ENCODE measurements around the gene ARHGAP33. TPM values are rescaled to one million over a fixed set of nuclear protein-coding genes. Genes with fewer than 3 reads are reported as not detected.

Gene ARHGAP33
- total and polyA plus RNA-seq, 2 donors from 2014 or later = 5.6 to 18.5 TPM

GRCh38 chr19:35796645-35797542 is 21.5 kb downstream of the ARHGAP33 start:
- Histone ChIP-seq H3K27ac (ENCODE audit: low read depth in 2 of 2, low read length in 2 of 2) (no peak overlapping the region), H3K9me3 (ENCODE audit: control insufficient read depth in 2 of 3, insufficient read depth in 1 of 3, low read length in 3 of 3) (no peaks in the 10 kb centered on the region), H3K4me3 (ENCODE audit: low read length in 3 of 3) (no peak overlapping the region), H3K4me1 (ENCODE audit: control insufficient read depth in 2 of 3, insufficient read depth in 2 of 3, low read depth in 1 of 3, low read length in 3 of 3) (no peaks in the 10 kb centered on the region), H3K9ac (ENCODE audit: low read length in 3 of 3) (no peak overlapping the region), H3K27me3 (ENCODE audit: control insufficient read depth, insufficient read depth, low read length) (peaks cover 2% of the 10 kb centered on the region), H3K36me3 (ENCODE audit: control insufficient read depth in 2 of 3, insufficient read depth in 3 of 3, low read length in 3 of 3) (no peaks in the 10 kb centered on the region)
- intact Hi-C loops (cut with DNase I) = no loop called here
- no peak for TF ChIP-seq CTCF (IDR thresholded peaks at IDR 0.05; ENCODE audit: borderline replicate concordance, extremely low read depth, insufficient read depth)
- DNase-seq (no peak), FAIRE-seq (no peak)

- H3K9me3 ChIP-seq (ENCODE audit: control insufficient read depth in 2 of 3, insufficient read depth in 1 of 3, low read length in 3 of 3) = no peaks in the 10 kb centered on the region
- H3K4me3 ChIP-seq (ENCODE audit: low read length in 3 of 3) = no peak overlapping the region
- peaks cover 2% of the 10 kb centered on the region for H3K27me3 ChIP-seq (ENCODE audit: control insufficient read depth, insufficient read depth, low read length)
- intact Hi-C loops (cut with DNase I) = no loop called here
- FAIRE-seq (no peak), DNase-seq (peak in 4 of 5 donors; percentile 35 to 65 (median 50))
- H3K27ac ChIP-seq (ENCODE audit: low read depth in 2 of 2, low read length in 2 of 2) = no peak overlapping the region
- no peaks in the 10 kb centered on the region for H3K4me1 ChIP-seq (ENCODE audit: control insufficient read depth in 2 of 3, insufficient read depth in 2 of 3, low read depth in 1 of 3, low read length in 3 of 3)
- H3K9ac ChIP-seq (ENCODE audit: low read length in 3 of 3) = no peak overlapping the region
- H3K36me3 ChIP-seq (ENCODE audit: control insufficient read depth in 2 of 3, insufficient read depth in 3 of 3, low read length in 3 of 3) = no peaks in the 10 kb centered on the region
- TF ChIP-seq CTCF (IDR thresholded peaks at IDR 0.05; ENCODE audit: borderline replicate concordance, extremely low read depth, insufficient read depth) = no peak
These were observed 22.3 kb downstream of the ARHGAP33 start for GRCh38 chr19:35797663-35798062.

- no peaks in the 10 kb centered on the region for H3K27me3 ChIP-seq (ENCODE audit: control insufficient read depth, insufficient read depth, low read length)
These were observed 26.5 kb downstream of the ARHGAP33 start for GRCh38 chr19:35801828-35802227.

More at GRCh38 chr19:35801828-35802227, 26.5 kb downstream of the ARHGAP33 start:
- FAIRE-seq (no peak), DNase-seq (no peak)
- Histone ChIP-seq H3K36me3 (ENCODE audit: control insufficient read depth in 2 of 3, insufficient read depth in 3 of 3, low read length in 3 of 3) (no peaks in the 10 kb centered on the region), H3K4me3 (ENCODE audit: low read length in 3 of 3) (no peak overlapping the region), H3K9ac (ENCODE audit: low read length in 3 of 3) (no peak overlapping the region), H3K4me1 (ENCODE audit: control insufficient read depth in 2 of 3, insufficient read depth in 2 of 3, low read depth in 1 of 3, low read length in 3 of 3) (no peaks in the 10 kb centered on the region), H3K9me3 (ENCODE audit: control insufficient read depth in 2 of 3, insufficient read depth in 1 of 3, low read length in 3 of 3) (no peaks in the 10 kb centered on the region), H3K27ac (ENCODE audit: low read depth in 2 of 2, low read length in 2 of 2) (no peak overlapping the region)
- intact Hi-C loops (cut with DNase I) = no loop called here
- TF ChIP-seq CTCF (IDR thresholded peaks at IDR 0.05; ENCODE audit: borderline replicate concordance, extremely low read depth, insufficient read depth) = no peak

All from kidney (tissue), 14 donors.